Measurements from ENCODE around the gene MYH16. TPM values are rescaled to one million over a fixed set of nuclear protein-coding genes. Genes with fewer than 3 reads are reported as not detected.
"Not testable (repeated sequence)": the region's sequence is repeated elsewhere in the genome, so short reads cannot be mapped to it uniquely, and the experiment has no call there.

Gene MYH16
- total RNA-seq, 2 experiments from 2014 or later, result not detected

DNA sequence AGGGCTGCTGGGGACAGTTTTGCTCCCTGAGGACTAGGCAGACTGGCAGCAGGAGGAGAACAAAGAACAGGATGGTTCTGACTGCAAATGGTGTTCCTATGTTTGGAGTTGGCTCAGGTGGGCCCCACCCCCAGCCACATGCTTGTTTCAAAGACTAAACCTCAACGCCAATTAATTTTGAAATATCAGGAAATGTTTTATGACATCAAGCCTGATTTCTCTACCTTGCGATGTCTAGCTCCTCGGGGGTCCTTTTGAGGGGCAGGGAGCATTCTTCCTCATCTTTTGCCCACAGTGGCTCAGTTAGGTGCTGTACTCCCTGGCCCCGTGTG lies 4.1 kb upstream of the MYH16 start:
- BruUV-seq (replicated peaks), result no TSS peak
- CTCF ChIA-PET (ENCODE audit: unreplicated experiment), result no interaction called here
- Histone ChIP-seq H2AFZ (ENCODE audit: low read length) (no peak overlapping the region), H3K36me3 (ENCODE audit: insufficient read depth, low read length) (no peaks in the 10 kb centered on the region), H3K4me3 (ENCODE audit: low read depth, low read length, poor library complexity, severe bottlenecking) (no peak overlapping the region), H4K20me1 (ENCODE audit: insufficient read depth, low read length) (no peaks in the 10 kb centered on the region), H3K4me1 (ENCODE audit: insufficient read depth, low read length, poor library complexity, severe bottlenecking) (no peaks in the 10 kb centered on the region), H3K9me3 (ENCODE audit: low read length) (no peaks in the 10 kb centered on the region), H3K9me2 (ENCODE audit: insufficient read depth, low read length) (no peaks in the 10 kb centered on the region), H3K27ac (ENCODE audit: low read depth, low read length, poor library complexity, severe bottlenecking) (no peak overlapping the region), H3K4me2 (ENCODE audit: low read length) (no peak overlapping the region), H3K79me2 (ENCODE audit: insufficient read depth, low read depth, low read length) (no peaks in the 10 kb centered on the region)
- intact Hi-C loops (cut with micrococcal nuclease; ENCODE audit: unreplicated experiment), result no loop called here
- TF ChIP-seq, protein P1, sequence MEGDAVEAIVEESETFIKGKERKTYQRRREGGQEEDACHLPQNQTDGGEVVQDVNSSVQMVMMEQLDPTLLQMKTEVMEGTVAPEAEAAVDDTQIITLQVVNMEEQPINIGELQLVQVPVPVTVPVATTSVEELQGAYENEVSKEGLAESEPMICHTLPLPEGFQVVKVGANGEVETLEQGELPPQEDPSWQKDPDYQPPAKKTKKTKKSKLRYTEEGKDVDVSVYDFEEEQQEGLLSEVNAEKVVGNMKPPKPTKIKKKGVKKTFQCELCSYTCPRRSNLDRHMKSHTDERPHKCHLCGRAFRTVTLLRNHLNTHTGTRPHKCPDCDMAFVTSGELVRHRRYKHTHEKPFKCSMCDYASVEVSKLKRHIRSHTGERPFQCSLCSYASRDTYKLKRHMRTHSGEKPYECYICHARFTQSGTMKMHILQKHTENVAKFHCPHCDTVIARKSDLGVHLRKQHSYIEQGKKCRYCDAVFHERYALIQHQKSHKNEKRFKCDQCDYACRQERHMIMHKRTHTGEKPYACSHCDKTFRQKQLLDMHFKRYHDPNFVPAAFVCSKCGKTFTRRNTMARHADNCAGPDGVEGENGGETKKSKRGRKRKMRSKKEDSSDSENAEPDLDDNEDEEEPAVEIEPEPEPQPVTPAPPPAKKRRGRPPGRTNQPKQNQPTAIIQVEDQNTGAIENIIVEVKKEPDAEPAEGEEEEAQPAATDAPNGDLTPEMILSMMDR (conservative IDR thresholded peaks at IDR 0.05; ENCODE audit: low read length), result no peak
- TF ChIP-seq EZH2phosphoT487 (IDR thresholded peaks at IDR 0.05; ENCODE audit: borderline replicate concordance, low read depth, low read length), result no peak
- DNase-seq (ENCODE audit: low spot score), result no peak
- POLR2A ChIA-PET, result interaction anchor here (0.6 to 1.1 kb wide), 2 partner anchors 10 to 315 kb away, joined by 3 to 4 read pairs; no protein-coding TSS in a partner anchor

DNA sequence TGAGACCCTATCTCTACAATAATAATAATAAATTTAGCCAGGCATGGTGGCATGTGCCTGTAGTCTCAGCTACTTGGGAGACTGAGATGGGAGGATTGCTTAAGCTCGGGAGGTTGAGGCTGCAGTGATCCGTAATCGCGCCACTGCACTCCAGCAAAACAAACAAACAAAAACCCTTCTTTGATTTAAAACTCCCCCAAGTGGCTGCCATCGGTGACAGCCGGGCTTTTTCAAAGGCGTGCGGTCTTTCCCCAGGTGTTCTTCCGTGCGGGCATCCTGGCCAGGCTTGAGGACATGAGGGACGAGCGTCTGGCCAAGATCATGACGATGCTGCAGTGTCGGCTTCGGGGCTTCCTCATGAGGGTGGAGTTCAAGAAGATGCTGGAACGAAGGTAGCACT lies 1.9 kb upstream of the MYH16 start:
- Histone ChIP-seq H4K20me1 (ENCODE audit: insufficient read depth, low read length) (no peaks in the 10 kb centered on the region), H3K4me3 (ENCODE audit: low read depth, low read length, poor library complexity, severe bottlenecking) (no peak overlapping the region), H3K9me3 (ENCODE audit: low read length) (no peaks in the 10 kb centered on the region), H3K36me3 (ENCODE audit: insufficient read depth, low read length) (no peaks in the 10 kb centered on the region), H3K4me1 (ENCODE audit: insufficient read depth, low read length, poor library complexity, severe bottlenecking) (no peaks in the 10 kb centered on the region), H3K9me2 (ENCODE audit: insufficient read depth, low read length) (no peaks in the 10 kb centered on the region), H2AFZ (ENCODE audit: low read length) (no peak overlapping the region), H3K79me2 (ENCODE audit: insufficient read depth, low read depth, low read length) (no peaks in the 10 kb centered on the region), H3K27ac (ENCODE audit: low read depth, low read length, poor library complexity, severe bottlenecking) (no peak overlapping the region), H3K4me2 (ENCODE audit: low read length) (no peak overlapping the region)
- intact Hi-C loops (cut with micrococcal nuclease; ENCODE audit: unreplicated experiment), result no loop called here
- ChIA-PET CTCF (ENCODE audit: unreplicated experiment) (no interaction called here), POLR2A (no interaction called here)
- TF ChIP-seq EZH2phosphoT487 (IDR thresholded peaks at IDR 0.05; ENCODE audit: borderline replicate concordance, low read depth, low read length), result no peak
- TF ChIP-seq, protein P1 (conservative IDR thresholded peaks at IDR 0.05; ENCODE audit: low read length), result no peak
- no peak for DNase-seq (ENCODE audit: low spot score)
- no TSS peak for BruUV-seq (replicated peaks)

DNA sequence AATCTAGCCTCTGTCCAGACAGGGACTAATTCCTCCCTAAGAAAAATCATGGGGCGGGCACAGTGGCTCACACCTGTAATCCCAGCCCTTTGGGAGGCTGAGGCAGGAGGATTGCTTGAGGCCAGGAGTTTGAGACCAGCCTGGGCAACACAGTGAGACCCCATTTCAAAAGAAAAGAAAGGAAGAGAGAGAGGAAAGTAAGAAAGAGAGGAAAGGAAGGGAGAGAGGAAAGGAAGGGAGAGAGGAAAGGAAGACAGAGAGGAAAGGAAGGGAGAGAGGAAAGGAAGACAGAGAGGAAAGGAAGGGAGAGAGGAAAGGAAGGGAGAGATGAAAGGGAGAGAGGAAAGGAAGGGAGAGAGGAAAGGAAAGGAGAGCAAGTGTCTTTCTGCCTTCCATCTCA lies 922 bp downstream of the MYH16 start:
- H3K9me2 ChIP-seq (ENCODE audit: insufficient read depth, low read length); H3K36me3 ChIP-seq (ENCODE audit: insufficient read depth, low read length); H3K4me1 ChIP-seq (ENCODE audit: insufficient read depth, low read length, poor library complexity, severe bottlenecking); H2AFZ ChIP-seq (ENCODE audit: low read length); H3K4me2 ChIP-seq (ENCODE audit: low read length); BruUV-seq (replicated peaks); CTCF ChIA-PET (ENCODE audit: unreplicated experiment); H4K20me1 ChIP-seq (ENCODE audit: insufficient read depth, low read length); H3K79me2 ChIP-seq (ENCODE audit: insufficient read depth, low read depth, low read length); H3K4me3 ChIP-seq (ENCODE audit: low read depth, low read length, poor library complexity, severe bottlenecking); DNase-seq (ENCODE audit: low spot score); intact Hi-C loops (cut with micrococcal nuclease; ENCODE audit: unreplicated experiment); H3K27ac ChIP-seq (ENCODE audit: low read depth, low read length, poor library complexity, severe bottlenecking); H3K9me3 ChIP-seq (ENCODE audit: low read length): not testable (repeated sequence)
- POLR2A ChIA-PET, result interaction anchor here (0.7 kb wide), 1 partner anchor 439 kb away, joined by 3 read pairs; no protein-coding TSS in a partner anchor

DNA sequence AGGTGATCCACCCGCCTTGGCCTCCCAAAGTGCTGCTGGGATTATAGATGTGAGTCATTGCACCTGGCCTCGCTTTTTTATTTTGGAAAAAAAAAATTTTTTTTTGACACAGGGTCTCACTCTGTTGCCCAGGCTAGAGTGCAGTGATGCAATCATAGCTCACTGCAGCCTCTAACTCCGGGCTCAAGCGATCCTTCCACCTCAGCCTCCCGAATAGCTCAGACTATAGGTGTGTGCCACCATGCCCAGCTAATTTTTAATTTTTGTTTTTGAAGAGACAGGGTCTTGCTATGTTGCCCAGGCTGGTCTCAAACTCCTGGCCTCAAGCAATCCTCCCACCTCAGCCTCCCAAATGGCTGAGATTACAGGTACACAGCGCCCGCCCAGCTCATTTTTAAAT lies 2.3 kb downstream of the MYH16 start:
- H3K79me2 ChIP-seq (ENCODE audit: insufficient read depth, low read depth, low read length); H3K27ac ChIP-seq (ENCODE audit: low read depth, low read length, poor library complexity, severe bottlenecking); H3K9me3 ChIP-seq (ENCODE audit: low read length); H4K20me1 ChIP-seq (ENCODE audit: insufficient read depth, low read length); DNase-seq (ENCODE audit: low spot score); H3K4me2 ChIP-seq (ENCODE audit: low read length); H3K36me3 ChIP-seq (ENCODE audit: insufficient read depth, low read length); BruUV-seq (replicated peaks); H2AFZ ChIP-seq (ENCODE audit: low read length); POLR2A ChIA-PET; CTCF ChIA-PET (ENCODE audit: unreplicated experiment); H3K4me3 ChIP-seq (ENCODE audit: low read depth, low read length, poor library complexity, severe bottlenecking); H3K4me1 ChIP-seq (ENCODE audit: insufficient read depth, low read length, poor library complexity, severe bottlenecking); H3K9me2 ChIP-seq (ENCODE audit: insufficient read depth, low read length); intact Hi-C loops (cut with micrococcal nuclease; ENCODE audit: unreplicated experiment): not testable (repeated sequence)
